ENCODE results near the gene WSB1.

DNA sequence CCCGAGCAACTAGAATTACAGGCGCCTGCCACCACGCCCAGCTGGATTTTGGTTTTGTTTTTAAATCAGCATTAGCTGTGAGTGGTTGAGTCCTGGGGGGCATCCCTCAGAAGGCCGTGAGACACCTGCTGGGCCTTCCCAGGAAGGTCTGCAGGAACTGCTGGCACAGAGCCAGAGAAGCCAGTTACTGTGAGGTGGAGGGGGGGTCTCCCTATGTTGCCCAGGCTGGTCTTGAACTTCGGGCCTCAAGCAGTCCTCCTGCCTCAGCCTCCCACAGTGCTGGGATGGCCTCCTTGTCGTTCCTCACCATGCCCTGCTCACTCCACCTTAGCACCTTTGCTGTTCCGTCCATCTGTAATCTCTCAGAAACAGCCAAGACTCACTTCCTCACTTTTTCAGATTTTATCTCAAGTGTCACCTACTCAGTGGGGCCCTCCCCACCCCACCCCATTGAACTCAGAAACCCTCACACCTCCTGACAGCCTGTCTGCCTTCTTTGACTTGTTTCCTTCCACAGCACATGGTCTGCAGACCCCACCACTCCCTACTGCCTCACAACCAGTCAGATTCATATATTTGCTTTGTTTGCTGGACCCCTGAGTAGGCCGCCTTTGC, 62.3 kb downstream of the WSB1 start:
- TF ChIP-seq, protein P1, sequence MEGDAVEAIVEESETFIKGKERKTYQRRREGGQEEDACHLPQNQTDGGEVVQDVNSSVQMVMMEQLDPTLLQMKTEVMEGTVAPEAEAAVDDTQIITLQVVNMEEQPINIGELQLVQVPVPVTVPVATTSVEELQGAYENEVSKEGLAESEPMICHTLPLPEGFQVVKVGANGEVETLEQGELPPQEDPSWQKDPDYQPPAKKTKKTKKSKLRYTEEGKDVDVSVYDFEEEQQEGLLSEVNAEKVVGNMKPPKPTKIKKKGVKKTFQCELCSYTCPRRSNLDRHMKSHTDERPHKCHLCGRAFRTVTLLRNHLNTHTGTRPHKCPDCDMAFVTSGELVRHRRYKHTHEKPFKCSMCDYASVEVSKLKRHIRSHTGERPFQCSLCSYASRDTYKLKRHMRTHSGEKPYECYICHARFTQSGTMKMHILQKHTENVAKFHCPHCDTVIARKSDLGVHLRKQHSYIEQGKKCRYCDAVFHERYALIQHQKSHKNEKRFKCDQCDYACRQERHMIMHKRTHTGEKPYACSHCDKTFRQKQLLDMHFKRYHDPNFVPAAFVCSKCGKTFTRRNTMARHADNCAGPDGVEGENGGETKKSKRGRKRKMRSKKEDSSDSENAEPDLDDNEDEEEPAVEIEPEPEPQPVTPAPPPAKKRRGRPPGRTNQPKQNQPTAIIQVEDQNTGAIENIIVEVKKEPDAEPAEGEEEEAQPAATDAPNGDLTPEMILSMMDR (IDR thresholded peaks at IDR 0.05) = no peak
- TF ChIP-seq POLR2A (IDR thresholded peaks at IDR 0.05) (no peak), EP300 (IDR thresholded peaks at IDR 0.05) (no peak)

Data from gastroesophageal sphincter (tissue), 3 donors.